MCF 10A (cell line): ENCODE results near the gene PRMT1. TPM values are rescaled to one million over a fixed set of nuclear protein-coding genes. Genes with fewer than 3 reads are reported as not detected.

Source experiments
- Bru-seq: library from RNA; stranded (reverse); fragments of 400-500 nt; gene quantifications from one replicate; lab custom pipeline; 2021; lab: Mats Ljungman, UMichigan
- BruChase-seq, 2 experiments: library from RNA; stranded (reverse); fragments of 400-500 nt; gene quantifications; one replicate each; lab custom pipeline; 2021; lab: Mats Ljungman, UMichigan
- BruUV-seq: library from RNA; stranded (reverse); fragments of 400-500 nt; replicated peaks from 2 replicates; lab custom pipeline; 2021; lab: Mats Ljungman, UMichigan
- CTCF ChIA-PET: fragments of 300-600 bp; sonication (Branson Sonifier 250); formaldehyde crosslinking; extraction: SDS; loops from one replicate; lab custom pipeline; 2021; ENCODE audit warnings: antibody characterized with exemption, inconsistent platforms; lab: Yijun Ruan, JAX
- POLR2A ChIA-PET: fragments of 300-600, 350-650 bp; sonication (Branson Sonifier 250); formaldehyde crosslinking; extraction: SDS; loops from one replicate; lab custom pipeline; 2020; ENCODE audit warnings: antibody characterized with exemption, inconsistent platforms; lab: Yijun Ruan, JAX
- DNase-seq: peaks from one replicate; pipeline ENCODE4 v3.0.0-alpha.2; 2018; ENCODE audit not compliant: unreplicated experiment
- H3K27ac Mint-ChIP-seq: one replicate; pipeline ENCODE4 v1.8.0; 2022; ENCODE audit warnings: mild to moderate bottlenecking, low read depth, mixed read lengths; ENCODE audit not compliant: unreplicated experiment
- H3K27me3 Mint-ChIP-seq: one replicate; pipeline ENCODE4 v1.8.0; 2022; ENCODE audit warnings: mixed read lengths; ENCODE audit not compliant: insufficient read depth, unreplicated experiment
- H3K36me3 Mint-ChIP-seq: one replicate; pipeline ENCODE4 v1.8.0; 2022; ENCODE audit warnings: mild to moderate bottlenecking, moderate library complexity, mixed read lengths; ENCODE audit not compliant: insufficient read depth, unreplicated experiment
- H3K4me1 Mint-ChIP-seq: one replicate; pipeline ENCODE4 v1.8.0; 2022; ENCODE audit warnings: mixed read lengths; ENCODE audit not compliant: insufficient read depth, unreplicated experiment
- H3K4me3 Mint-ChIP-seq: one replicate; pipeline ENCODE4 v1.8.0; 2022; ENCODE audit warnings: mild to moderate bottlenecking, moderate library complexity, mixed read lengths; ENCODE audit not compliant: unreplicated experiment
- H3K9me3 Mint-ChIP-seq: one replicate; pipeline ENCODE4 v1.8.0; 2022; ENCODE audit warnings: mixed read lengths; ENCODE audit not compliant: unreplicated experiment
- CTCF ChIP-seq: fragments of 200-600 bp; IDR thresholded peaks from one replicate; pipeline ENCODE4 v1.8.0; 2022; ENCODE audit warnings: antibody characterized with exemption, mild to moderate bottlenecking; ENCODE audit not compliant: unreplicated experiment
- intact Hi-C: fragments of 100-400 bp; cut with micrococcal nuclease; formaldehyde crosslinking; loops from 2 replicates; pipeline ENCODE4 v1.14.1; 2022
- long read RNA-seq: library from polyadenylated mRNA; stranded (forward); transcript quantifications from one replicate; pipeline ENCODE4 v2.0.0, GENCODE V29; 2022
- total RNA-seq: library from RNA; stranded (reverse); gene quantifications from 2 replicates; pipeline ENCODE4 v1.2.3, GENCODE V29; 2022

PRMT1 gene
- total RNA-seq (236 and 304 TPM in 2 replicates), Bru-seq, nascent RNA (percentile 73 among the genes with signal in this experiment), BruChase-seq, experiment 1, labeled RNA remaining after a 6-hour chase (percentile 87 among the genes with signal in this experiment), BruChase-seq, experiment 2, labeled RNA remaining after a 2-hour chase (percentile 77 among the genes with signal in this experiment)
- long read RNA-seq, transcript PRMT1-201 (10 exons, 1,393 nt) = major isoform, 523 of 668 reads
- long read RNA-seq, transcript PRMT1-202 (11 exons, 1,327 nt) = minor isoform, 78 of 668 reads
- long read RNA-seq, partial matches to known transcripts = 18 of 668 reads
- long read RNA-seq, other reads (novel, unspliced or antisense) = 49 of 668 reads

GRCh38 chr19:49677231-49677900, at the start of gene PRMT1:
Gene PRMT1 (plus strand): TSS chr19:49677271. CDS start chr19:49677281, 10 bp downstream.
- Mint-ChIP-seq H3K27ac (peak within 1 kb of the TSS; percentile 99), H3K4me1 (peaks cover 15% of the 10 kb centered on the region), H3K4me3 (peak within 1 kb of the TSS; percentile 96), H3K27me3 (no peaks in the 10 kb centered on the region), H3K36me3 (peaks cover 46% of the 10 kb centered on the region), H3K9me3 (no peaks in the 10 kb centered on the region)
- CTCF ChIA-PET = interaction anchor here (0.6 to 1.1 kb wide), 5 partner anchors 17 to 170 kb away, joined by 3 to 4 read pairs (median 4); no protein-coding TSS in a partner anchor
- no peak for TF ChIP-seq CTCF
- POLR2A ChIA-PET = interaction anchor here (0.7 to 8.4 kb wide), 23 partner anchors 10 to 707 kb away, joined by 3 to 121 read pairs (median 7); partner anchors contain the start of genes ADM5, AKT1S1, AP2A1 and BCL2L12
- no peak for DNase-seq
- intact Hi-C loops = loop anchor here (5.0 to 10.0 kb wide), 3 partner anchors 85 to 177 kb away; partner anchors contain the start of genes AP2A1, PRR12 and PTOV1
- BruUV-seq = TSS peak; percentile 51

GRCh38 chr19:49629659-49630058, 47.4 kb upstream of the PRMT1 start:
- CTCF ChIA-PET = interaction anchor here (0.6 kb wide), 1 partner anchor 91 kb away, joined by 5 read pairs; no protein-coding TSS in a partner anchor
- peaks cover 53% of the 10 kb centered on the region for H3K36me3 Mint-ChIP-seq
- DNase-seq = no peak
- no peak overlapping the region for H3K4me3 Mint-ChIP-seq
- no peak overlapping the region for H3K27ac Mint-ChIP-seq
- H3K4me1 Mint-ChIP-seq = no peaks in the 10 kb centered on the region
- POLR2A ChIA-PET = interaction anchor here (1.3 to 4.2 kb wide), 3 partner anchors 11 to 38 kb away, joined by 3 to 29 read pairs (median 5); partner anchors contain the start of genes RRAS and SCAF1
- no peaks in the 10 kb centered on the region for H3K27me3 Mint-ChIP-seq
- intact Hi-C loops = no loop called here
- TF ChIP-seq CTCF = no peak
- BruUV-seq = no TSS peak
- H3K9me3 Mint-ChIP-seq = no peaks in the 10 kb centered on the region

GRCh38 chr19:49631014-49631588, 46.0 kb upstream of the PRMT1 start:
- Mint-ChIP-seq H3K36me3 (peaks cover 52% of the 10 kb centered on the region), H3K27ac (no peak overlapping the region), H3K4me3 (no peak overlapping the region), H3K27me3 (no peaks in the 10 kb centered on the region), H3K4me1 (no peaks in the 10 kb centered on the region), H3K9me3 (no peaks in the 10 kb centered on the region)
- TF ChIP-seq CTCF = no peak
- intact Hi-C loops = no loop called here
- TSS peak; percentile 18 for BruUV-seq
- POLR2A ChIA-PET = interaction anchor here (1.2 to 4.2 kb wide), 3 partner anchors 10 to 39 kb away, joined by 3 to 29 read pairs (median 4); partner anchors contain the start of genes RRAS and SCAF1
- CTCF ChIA-PET = interaction anchor here (0.7 kb wide), 1 partner anchor 61 kb away, joined by 3 read pairs; no protein-coding TSS in a partner anchor
- no peak for DNase-seq
